Loucy (cell line): Measurements from ENCODE around the gene CCNYL1.
"Not testable (repeated sequence)": the region's sequence is repeated elsewhere in the genome, so short reads cannot be mapped to it uniquely, and the experiment has no call there.

Source experiments
- H2AFZ ChIP-seq: fragments of 200-600 bp; sonication (generic); 2 replicates; pipeline ENCODE4 v1.6.0; 2016; ENCODE audit warnings: antibody characterized with exemption, mild to moderate bottlenecking, low read length, moderate library complexity
- H3F3A ChIP-seq: fragments of 200-600 bp; 2 replicates; pipeline ENCODE4 v1.6.0; 2016; ENCODE audit warnings: antibody characterized with exemption, low read depth, mild to moderate bottlenecking
- H3K27me3 ChIP-seq: fragments of 200-600 bp; sonication (generic); 2 replicates; pipeline ENCODE4 v1.6.1; 2014; ENCODE audit warnings: low read length, mild to moderate bottlenecking; ENCODE audit not compliant: insufficient read depth, poor library complexity, severe bottlenecking
- H3K36me3 ChIP-seq: fragments of 200-600 bp; sonication (generic); 2 replicates; pipeline ENCODE4 v1.6.1; 2016; ENCODE audit warnings: low read length; ENCODE audit not compliant: insufficient read depth
- H3K4me1 ChIP-seq: fragments of 200-600 bp; sonication (generic); 2 replicates; pipeline ENCODE4 v1.5.1; 2014; ENCODE audit warnings: low read length, mild to moderate bottlenecking; ENCODE audit not compliant: insufficient read depth, poor library complexity, severe bottlenecking
- H3K4me2 ChIP-seq: fragments of 200-600 bp; sonication (generic); 2 replicates; pipeline ENCODE4 v1.6.0; 2014; ENCODE audit warnings: antibody characterized with exemption, low read length, low read depth, mild to moderate bottlenecking; ENCODE audit not compliant: poor library complexity, severe bottlenecking
- H3K4me3 ChIP-seq: fragments of 200-600 bp; sonication (generic); 2 replicates; pipeline ENCODE4 v1.5.1; 2014; ENCODE audit warnings: low read length, mild to moderate bottlenecking, mixed read lengths; ENCODE audit not compliant: poor library complexity, severe bottlenecking
- H3K79me2 ChIP-seq: fragments of 200-600 bp; sonication (generic); 2 replicates; pipeline ENCODE4 v1.6.1; 2014; ENCODE audit warnings: low read length; ENCODE audit not compliant: insufficient read depth
- H3K9ac ChIP-seq: fragments of 200-600 bp; sonication (generic); 2 replicates; pipeline ENCODE4 v1.6.0; 2014; ENCODE audit warnings: mild to moderate bottlenecking, low read depth, low read length, moderate library complexity; ENCODE audit not compliant: poor library complexity, severe bottlenecking
- H3K9me2 ChIP-seq: fragments of 200-600 bp; sonication (generic); replicated peaks from 2 replicates; pipeline ENCODE4 v1.6.1; 2016; ENCODE audit warnings: low read depth, low read length, mixed read lengths
- H3K9me3 ChIP-seq: fragments of 200-600 bp; sonication (generic); 2 replicates; pipeline ENCODE4 v1.6.1; 2014; ENCODE audit warnings: mild to moderate bottlenecking, antibody characterized with exemption, low read length, low read depth; ENCODE audit not compliant: insufficient read depth
- H4K20me1 ChIP-seq: fragments of 200-600 bp; sonication (generic); 2 replicates; pipeline ENCODE4 v1.6.0; 2014; ENCODE audit warnings: antibody characterized with exemption, low read length, mild to moderate bottlenecking; ENCODE audit not compliant: insufficient read depth, poor library complexity, severe bottlenecking
- CTCF ChIP-seq: fragments of 200-600 bp; sonication (generic); conservative IDR thresholded peaks from 2 replicates; pipeline ENCODE4 v1.5.1; 2014; ENCODE audit warnings: mild to moderate bottlenecking, antibody characterized with exemption, low read length
- EZH2phosphoT487 ChIP-seq: fragments of 200-600 bp; IDR thresholded peaks from 2 replicates; pipeline ENCODE4 v1.6.1; 2018; ENCODE audit warnings: antibody characterized with exemption, mild to moderate bottlenecking, moderate library complexity, borderline replicate concordance

The CCNYL1 gene

GRCh38 chr2:207722773-207723424, 11.5 kb downstream of the CCNYL1 start:
- Histone ChIP-seq H4K20me1 (no peaks in the 10 kb centered on the region), H3K27me3 (no peaks in the 10 kb centered on the region), H2AFZ (no peak overlapping the region), H3K9me3 (no peaks in the 10 kb centered on the region), H3K4me1 (peaks cover 12% of the 10 kb centered on the region), H3K79me2 (peaks cover 7% of the 10 kb centered on the region; the same call in 1 of the 2 replicates), H3K9ac (no peak overlapping the region), H3K4me3 (no peak overlapping the region), H3K4me2 (no peak overlapping the region), H3K36me3 (no peaks in the 10 kb centered on the region), H3F3A (peaks cover 3% of the 10 kb centered on the region; the same call in 1 of the 2 replicates), H3K9me2 (no peaks in the 10 kb centered on the region)
- TF ChIP-seq EZH2phosphoT487 (no peak), CTCF (no peak)

GRCh38 chr2:207723425-207723787, 12.0 kb downstream of the CCNYL1 start:
- H3F3A ChIP-seq, H3K4me1 ChIP-seq, H3K9me2 ChIP-seq, H3K36me3 ChIP-seq, H3K79me2 ChIP-seq, H4K20me1 ChIP-seq, H2AFZ ChIP-seq, H3K4me3 ChIP-seq, H3K9ac ChIP-seq, H3K9me3 ChIP-seq, H3K4me2 ChIP-seq, H3K27me3 ChIP-seq: not testable (repeated sequence)

GRCh38 chr2:207724113-207724512, 12.7 kb downstream of the CCNYL1 start:
- Histone ChIP-seq H2AFZ (no peak overlapping the region), H3K4me1 (peaks cover 4% of the 10 kb centered on the region), H3K79me2 (peaks cover 3% of the 10 kb centered on the region; the same call in 1 of the 2 replicates), H3K9ac (no peak overlapping the region), H3K9me2 (no peaks in the 10 kb centered on the region), H3K4me2 (no peak overlapping the region), H3F3A (peaks cover 3% of the 10 kb centered on the region; the same call in 1 of the 2 replicates), H4K20me1 (no peaks in the 10 kb centered on the region), H3K4me3 (no peak overlapping the region), H3K9me3 (no peaks in the 10 kb centered on the region), H3K36me3 (no peaks in the 10 kb centered on the region), H3K27me3 (no peaks in the 10 kb centered on the region)
- TF ChIP-seq CTCF, result no peak
